B cell (primary cell): ENCODE results near the gene PLBD1.

Experiments used
- CTCF ChIP-seq: fragments of 200-600 bp; IDR thresholded peaks from one replicate; pipeline ENCODE4 v1.8.0; 2022; ENCODE audit warnings: antibody characterized with exemption, mild to moderate bottlenecking
- EZH2 ChIP-seq: IDR thresholded peaks from 2 replicates; pipeline ENCODE4 v1.6.1; 2012; ENCODE audit warnings: borderline replicate concordance, low read depth, mild to moderate bottlenecking, moderate library complexity, low read length; ENCODE audit not compliant: insufficient read depth, poor library complexity, severe bottlenecking

- TF ChIP-seq CTCF (no peak), EZH2 (no peak)
Observed at GRCh38 chr12:14567351-14568162, at the start of gene PLBD1.
